ENCODE results near the gene RHOG.
A peak's percentile ranks its signal among the peaks of the same experiment; 100 is the strongest.

Gene RHOG

DNA sequence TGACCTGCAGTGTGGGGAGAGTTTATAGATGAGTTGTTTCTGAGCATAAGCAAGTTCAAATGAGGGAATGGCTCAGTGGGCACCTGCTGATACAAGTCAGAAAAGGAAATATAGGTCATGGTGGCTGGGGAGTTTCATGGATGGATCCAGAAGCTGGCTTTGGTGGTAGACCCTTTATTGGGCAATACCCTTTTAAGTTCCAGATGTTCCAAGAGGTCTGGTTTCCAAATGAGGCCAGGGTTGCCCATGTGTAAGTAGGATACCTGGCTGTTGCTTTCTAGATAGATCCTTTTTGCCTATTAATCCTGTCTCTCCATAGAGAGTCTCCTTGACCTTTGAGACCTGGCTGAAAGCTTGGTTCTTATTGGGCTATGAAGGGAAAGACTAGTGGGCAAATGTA, 16.9 kb upstream of the RHOG start:
- DNase-seq: no peak

DNA sequence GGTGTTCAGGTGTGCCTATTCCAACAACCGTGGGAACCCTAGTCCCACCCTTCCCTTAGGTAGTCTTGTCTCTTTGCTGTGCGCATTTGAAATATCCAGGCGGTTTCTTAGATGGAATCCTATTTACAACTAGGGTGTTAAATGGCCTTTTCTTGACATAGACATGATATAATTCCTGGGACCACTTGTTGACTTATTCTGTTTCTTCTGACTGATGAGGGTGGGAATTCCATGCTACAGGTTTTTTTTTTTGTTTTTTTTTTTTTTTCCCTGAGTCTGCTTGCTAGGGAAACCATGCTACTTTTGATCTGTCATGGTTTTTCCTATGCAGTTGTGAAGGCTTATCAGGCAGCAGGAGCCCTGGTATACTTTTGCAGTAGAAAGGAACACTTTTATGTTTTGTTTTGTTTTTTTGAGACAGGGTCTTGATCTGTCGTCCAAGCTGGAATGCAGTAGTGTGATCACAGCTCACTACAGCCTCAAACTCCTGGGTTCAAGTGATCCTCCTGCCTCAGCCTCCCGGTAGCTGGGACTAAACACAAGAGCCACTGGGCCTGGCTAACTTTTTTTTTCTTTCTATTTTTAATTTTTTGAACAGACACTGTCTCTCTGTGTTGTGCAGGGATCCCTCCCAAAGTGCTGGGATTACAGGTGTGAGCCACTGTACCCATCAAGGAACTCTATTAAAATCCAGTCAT, 16.2 kb upstream of the RHOG start:
- DNase-seq: no peak

DNA sequence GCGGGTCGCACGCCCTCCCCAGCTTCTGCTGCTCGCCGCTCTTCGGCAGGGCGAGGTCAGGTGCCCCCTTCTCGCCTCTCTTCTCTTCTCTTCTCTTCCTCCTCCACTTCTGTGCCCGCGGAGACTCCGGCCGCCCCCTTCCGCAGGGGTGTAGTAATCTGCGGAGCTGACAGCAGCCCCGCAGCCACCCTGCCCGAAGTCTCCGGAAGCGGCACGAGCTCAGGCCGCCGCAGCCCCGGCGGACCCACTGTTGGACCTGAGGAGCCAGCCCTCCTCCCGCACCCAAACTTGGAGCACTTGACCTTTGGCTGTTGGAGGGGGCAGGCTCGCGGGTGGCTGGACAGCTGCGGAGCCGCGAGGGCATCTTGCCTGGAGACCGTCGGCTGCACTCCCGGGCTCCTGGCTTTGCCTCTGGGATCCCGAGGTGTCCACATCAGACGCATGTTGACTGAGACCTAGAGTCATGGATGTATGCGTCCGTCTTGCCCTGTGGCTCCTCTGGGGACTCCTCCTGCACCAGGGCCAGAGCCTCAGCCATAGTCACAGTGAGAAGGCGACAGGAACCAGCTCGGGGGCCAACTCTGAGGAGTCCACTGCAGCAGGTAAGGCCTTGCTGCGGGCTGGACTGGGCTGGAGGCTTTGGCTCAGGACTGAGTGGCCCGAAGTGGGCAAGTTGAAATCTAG, 15.2 kb upstream of the RHOG start:
- DNase-seq: peak; percentile 53

DNA sequence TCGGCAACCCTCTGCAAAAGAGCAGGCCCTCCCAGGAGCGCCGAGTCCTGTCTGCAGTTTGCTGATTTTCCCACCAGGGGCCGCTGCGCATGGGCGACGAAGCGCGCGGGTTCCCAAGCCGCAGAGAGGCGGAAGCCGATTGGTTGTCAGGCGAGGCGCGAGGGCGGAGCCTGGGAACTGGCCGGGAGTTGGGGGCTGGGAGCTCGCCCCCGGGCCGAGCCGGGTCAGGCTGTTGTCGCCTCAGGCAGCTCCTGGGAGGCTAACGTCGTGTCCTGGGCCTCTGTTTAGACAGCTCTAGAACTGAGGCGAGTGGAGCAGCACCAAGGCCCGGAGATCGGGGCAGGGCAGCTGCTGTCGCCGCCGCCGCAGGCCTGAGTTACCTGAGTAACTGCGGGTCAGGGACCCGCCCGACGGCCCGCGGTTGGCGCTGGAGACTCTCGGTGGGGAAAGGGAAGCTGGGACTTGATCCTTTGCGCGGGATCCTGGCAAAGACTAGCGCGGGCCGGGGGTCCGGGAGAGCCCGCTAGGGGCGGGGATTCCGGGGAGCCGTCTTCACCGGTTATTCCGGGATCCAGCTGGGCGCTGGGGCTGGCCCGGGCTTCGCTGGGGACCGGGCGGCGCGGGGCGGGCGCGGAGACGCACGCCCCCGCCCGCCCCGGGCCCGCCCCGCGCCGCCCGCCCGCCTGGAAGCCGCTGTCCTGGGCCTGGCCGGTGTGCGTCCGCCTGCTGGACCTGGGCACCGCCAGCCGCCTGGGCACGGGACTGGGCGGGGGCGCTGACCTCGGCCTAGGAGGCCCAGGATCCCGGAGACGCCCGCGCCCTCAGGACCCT, 14.4 kb upstream of the RHOG start, which contains the start of gene STIM1:
Gene STIM1, plus strand, starts transcription at position 688 of the 831 bp plus-strand sequence. CDS start 607 bp downstream, outside the sequence.
- DNase-seq: peak; percentile 96

DNA sequence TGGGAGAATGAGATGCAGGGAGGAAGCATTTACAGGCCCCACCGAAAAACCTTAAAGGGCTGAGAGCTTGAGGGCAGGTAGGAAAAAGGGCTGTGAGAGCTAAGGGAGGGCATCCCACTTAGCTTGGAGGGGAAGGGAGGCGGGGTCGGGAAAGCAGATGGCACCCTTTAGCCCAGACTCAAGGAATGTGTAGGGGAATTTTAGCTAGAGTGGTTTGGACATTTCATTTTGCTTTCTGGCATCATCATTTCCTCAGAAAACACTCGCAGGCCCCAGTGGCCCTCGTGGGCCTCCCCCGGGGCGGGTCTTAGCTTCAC, 13.9 kb upstream of the RHOG start:
- DNase-seq: no peak

DNA sequence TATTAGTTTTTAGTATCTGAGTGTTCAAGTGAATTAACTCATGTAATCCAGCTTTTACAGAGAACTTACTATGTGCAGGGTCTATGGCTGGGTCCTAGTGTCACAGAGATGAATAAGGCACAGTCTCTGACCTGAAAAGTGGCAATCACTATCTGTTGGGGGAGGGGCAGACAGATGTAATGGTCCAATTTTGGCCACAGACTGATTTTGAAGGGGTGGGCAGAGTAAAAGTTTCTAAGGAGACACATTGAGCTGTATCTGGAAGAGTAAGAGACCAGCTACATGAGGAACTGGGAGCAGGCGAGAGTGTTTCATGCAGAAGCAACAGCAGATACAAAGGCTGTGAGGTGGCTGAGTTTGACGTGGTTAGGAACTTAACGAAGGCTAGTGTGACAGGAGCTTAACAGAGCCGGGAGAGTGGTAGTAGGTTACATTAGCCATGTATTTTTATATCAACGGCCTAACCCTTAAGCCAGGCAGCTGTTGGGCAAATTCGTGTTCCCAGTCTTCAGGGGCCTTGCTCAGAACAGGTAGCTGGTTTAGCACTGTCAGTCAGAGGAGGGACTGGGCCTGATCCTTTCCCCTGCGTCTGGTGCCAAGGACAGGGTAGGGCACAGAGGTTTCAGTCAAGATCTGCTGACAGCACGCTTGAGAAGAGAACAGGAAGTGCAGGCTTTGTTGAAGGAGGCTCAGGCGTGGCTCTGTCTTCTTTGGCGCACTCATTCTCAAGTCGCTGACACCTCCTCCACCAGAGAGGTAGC, 13.3 kb upstream of the RHOG start:
- peak; percentile 84 for DNase-seq

DNA sequence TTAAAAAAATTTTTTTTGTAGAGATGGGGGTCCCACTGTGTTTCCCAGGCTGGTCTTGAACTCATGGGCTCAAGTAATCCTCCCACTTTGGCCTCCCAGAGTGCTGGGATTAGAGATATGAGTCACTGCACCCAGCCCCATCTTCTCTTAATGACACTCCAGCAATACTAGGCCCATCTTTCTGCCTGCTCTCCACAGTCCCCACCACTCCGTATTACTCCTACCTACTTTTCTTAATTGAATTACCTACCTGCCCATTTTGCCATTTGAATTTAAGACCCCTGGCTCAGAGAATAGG, 12.7 kb upstream of the RHOG start:
- DNase-seq: no peak

DNA sequence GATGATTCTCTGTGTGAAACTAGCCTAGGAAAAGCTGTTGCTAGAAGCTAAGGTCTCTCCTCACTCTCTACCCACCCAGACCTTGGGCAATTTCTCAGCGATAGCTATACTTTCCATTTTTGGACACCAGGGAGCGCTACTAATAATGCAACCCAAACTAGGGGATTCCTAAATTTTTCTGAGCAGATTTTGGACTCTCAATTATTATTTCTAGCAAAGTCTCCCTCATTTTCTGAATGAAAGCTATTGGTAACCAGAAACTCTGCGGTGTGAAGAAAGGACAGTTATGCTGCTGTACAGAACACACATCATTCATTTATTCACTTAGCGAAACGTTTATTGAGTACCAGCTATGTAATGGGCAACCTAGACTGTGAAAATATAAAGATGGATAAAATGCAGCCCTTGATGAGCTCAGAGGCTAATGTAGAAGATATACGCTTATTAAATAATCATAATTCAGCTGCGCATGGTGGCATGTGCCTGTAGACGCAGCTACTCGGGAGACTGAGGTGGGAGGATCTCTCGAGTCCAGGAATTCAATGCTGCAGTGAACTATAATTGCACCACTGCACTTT, 8.6 kb upstream of the RHOG start:
- peak; percentile 71 for DNase-seq

DNA sequence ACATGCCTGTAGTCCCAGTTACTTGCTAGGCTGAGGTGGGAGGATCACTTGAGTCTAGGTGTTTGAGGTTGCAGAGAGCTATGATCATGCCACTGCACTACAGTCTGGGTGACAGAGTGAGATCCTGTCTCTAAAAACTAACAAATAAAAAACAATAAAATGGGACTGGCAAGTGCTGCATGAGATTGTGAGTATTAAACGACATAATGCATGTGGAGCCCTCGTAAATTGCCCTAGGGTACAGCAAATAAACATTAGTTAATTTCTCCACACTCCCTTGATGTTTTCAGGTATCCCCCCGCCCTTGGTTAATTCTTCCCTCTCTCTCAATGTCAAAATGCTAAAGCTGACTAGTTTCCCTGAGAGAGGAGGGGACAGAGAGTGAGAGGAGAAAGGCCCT, 4.9 kb upstream of the RHOG start:
- DNase-seq: no peak

DNA sequence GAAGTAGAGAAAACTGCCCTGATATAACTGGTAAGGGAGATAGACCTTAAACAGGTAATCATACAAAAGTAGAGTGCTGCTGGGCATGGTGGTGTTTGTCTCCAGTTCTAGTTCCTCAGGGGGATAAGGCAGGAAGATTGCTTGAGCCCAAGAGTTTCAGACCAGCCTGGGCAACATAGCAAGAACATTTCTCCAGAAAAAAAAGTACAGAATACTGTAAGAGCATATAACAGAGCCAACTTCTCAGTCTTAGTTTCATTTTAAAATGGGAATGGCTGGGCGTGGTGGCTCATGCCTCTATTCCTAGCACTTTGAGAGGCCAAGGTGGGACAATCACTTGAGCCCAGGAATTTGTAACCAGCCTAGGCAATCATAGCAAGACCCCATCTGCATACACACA, 4.5 kb upstream of the RHOG start:
- DNase-seq: no peak

DNA sequence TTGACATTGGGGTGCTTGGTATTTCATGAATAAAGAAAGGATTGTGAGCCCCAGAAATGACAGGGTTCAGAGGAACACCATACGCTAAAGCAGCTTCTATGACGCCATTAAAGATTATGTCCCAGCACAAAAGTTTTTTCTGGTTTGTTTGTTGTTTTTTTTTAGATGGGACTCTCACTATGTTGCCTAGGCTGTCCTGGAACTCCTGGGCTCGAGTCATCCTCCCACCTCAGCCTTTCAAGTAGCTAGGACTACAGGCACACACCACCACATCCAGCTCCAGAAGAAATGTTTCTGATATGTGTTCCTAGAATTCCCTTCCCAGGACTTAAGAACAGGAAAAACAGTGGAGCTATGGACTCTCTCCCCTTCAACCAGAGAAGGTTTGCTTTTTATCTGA, 2.6 kb upstream of the RHOG start:
- DNase-seq: peak; percentile 0

DNA sequence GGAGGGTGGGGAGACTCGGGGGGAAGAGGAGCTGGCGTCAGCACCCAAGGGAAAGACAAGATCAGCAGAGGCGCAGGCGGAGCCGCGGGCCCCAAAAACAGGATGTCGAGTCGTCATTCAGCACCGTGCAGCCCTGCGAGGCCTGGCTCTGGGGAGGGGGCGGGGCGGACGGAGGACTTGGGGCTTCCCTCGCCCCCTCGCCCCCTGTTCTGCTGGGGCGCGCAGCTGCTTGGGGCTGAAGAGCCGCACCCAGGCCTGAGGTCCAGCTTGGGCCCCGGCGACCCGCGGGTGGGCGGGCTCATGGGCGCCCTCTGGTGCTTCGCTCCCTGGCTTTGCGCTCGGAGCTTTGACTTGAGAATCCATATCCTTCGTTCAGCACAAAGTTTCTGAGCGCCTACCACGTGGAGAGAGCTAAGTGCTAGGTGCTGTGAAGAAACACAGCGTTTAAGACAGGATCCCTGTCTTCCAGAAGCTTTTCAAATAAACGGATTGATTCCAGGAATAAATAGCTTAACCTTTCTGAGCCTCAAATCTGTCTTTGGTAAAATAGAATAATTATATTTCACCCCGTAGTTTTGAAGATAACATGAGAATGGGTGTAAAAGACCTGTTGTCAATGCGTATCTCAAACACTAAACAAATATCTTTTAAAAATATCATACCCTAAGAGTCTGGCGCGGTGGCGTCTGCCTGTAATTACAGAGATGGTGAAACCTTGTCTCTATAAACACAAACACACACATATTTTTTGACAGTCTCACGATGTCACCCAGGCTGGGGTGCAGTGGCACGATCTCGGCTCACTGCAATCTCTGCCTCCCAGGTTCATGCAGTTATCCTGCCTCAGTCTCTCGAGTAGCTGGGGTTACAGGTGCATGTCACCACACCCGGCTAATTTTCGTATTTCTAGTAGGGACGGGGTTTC, 929 bp upstream of the RHOG start:
- peak; percentile 88 for DNase-seq

DNA sequence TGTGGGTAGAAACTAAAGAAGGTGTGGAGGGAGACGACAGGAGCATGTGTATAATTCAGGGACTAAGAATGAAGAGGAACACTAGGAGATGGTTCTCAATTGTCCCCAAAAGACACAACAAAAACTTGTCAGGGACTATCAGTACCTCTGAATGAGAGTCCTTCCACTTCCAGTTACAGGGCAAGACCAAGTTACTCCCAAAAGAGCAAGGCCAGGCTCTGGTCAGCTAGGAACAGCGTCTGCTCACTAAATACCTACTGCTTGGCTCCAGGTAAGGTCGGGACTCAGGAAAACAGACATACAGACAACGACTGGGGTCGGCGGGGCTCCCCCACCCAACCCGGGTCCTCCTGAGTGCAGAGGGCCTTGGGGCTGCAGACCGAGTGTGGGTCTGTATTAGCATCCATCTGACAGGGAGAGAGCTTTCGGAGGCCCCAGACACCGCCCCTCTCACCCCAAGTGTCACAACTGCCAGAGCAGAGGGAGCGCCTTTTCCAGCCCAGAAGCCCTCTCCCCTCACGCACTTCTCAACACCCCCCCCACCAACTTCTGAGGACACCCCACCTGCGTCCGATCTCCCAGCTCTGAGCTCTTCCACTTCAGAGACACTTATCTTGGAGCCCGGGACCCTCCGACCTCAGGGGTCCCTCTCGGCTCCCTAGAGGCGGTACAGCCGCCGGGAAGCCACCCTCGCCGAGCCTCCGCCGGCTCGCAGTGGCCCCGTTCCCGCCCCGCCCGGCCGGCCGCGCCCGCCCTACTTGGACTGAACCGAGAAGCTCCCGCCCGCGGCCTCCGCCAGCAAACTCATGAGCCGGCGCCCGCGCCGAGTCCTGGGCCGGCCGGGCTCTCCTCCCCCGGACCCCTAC, 522 bp downstream of the RHOG start:
- peak; percentile 44 for DNase-seq

DNA sequence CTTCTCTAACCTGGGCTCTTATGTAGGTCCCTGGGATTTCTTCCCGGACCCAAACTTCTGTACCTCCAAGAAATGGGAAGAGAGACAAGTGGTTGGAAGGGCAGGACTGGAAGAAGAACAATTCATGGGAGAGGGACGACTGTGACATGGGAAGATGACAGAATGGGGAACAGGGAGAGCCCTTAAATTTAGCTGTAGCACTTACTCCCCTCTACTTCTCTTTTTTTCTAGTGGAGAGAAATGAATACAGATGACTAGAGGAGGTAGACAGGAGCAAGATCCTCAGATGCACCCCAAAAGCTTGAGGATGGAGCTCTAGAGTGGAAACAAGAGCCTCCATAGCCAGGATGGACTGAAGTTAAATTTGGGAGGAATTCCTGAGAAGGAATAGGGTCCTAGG, 2.3 kb downstream of the RHOG start:
- no peak for DNase-seq

DNA sequence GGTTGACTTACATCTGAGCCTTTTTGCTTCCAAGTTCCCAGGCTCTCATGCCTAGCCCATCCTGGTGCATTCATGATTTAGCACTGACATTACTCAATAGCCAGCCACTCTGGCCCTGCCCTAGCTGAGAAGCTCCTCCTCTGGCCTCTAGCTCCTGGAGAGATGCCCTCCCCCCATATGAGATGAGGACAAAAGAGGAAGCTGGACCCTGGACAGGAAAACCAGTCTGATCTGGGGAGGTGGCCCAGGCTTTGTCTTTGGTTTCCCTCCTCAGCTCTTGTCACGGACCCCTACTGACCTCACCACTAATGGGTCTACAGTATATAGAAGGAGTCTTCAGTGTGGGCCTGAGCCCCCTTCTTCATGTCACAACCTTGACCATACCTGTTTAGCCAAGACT, 3.0 kb downstream of the RHOG start:
- peak; percentile 75 for DNase-seq

DNA sequence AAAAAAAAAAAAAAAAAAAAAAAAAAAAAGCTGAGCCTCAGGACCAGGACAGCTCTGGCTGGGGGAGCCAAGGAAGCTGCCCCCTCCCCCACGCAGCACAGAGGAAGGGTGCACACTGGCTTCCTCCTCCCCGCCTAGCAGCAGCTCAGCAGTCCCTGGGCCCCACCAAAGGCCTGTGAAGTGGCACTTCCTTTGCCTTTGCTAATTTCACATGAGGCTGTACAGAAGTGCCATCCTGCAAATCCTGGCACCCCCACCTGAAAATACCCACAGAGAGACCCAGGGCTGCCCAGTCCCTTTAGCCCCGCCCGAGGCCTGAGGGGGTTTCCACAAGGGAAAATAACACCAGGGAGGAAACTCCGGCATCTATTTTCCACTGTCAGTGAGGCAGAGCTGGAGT, 3.9 kb downstream of the RHOG start:
- no peak for DNase-seq

DNA sequence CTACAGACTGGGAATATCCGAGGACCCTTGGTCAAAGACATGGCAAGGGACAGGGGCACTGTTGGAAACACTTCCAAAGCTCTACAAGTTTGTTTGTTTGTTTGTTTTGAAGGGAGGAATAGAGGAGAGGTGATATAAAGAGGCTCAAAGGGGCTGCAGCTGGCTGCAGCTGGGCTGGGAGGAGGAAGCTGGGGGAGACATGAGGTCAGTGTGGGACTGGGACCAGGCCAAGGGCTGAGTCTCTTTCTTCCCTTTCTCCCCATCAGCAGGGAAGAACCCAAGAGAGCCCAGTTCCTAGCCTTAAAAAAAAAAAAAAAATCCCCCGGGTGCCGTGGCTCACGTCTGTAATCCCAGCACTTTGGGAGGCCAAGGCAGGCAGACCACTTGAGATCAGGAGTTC, 5.0 kb downstream of the RHOG start:
- no peak for DNase-seq

DNA sequence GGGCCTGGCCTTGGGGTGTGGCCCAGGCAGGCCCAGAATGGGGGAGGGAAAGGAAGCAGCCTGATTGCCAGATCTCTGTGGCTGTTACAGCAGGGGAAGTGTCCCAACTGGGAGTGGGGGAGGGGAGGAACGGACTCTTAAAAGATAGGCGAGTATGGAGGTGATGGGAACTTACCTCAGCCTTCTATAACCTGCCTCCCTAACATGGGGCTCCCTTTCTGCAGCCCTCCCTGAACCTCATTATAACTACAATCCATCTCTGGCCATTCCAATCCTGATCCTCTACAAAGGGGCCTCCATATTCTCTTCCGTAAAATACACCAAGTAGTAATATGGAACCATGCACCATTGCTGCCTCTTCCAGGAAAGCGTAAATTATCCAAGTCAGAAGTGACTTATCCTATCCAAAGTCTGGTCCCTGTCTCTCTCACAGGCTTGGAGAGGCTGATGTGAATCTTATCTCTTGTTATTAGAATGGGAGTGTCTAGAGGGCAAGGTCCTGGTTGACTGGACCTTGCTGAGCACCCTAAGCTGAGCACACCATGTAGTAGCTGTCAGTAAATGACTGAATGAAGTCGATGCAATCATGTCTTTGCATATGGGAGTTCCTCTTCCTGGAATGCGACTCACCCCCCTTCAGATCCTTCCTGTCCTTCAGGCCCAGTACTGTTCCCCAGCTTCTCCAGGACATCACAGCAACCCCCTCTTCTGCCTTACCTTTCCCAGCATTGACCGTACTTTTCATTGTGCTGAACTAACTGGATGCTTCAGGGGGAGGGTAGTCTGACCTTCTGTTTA, 5.9 kb downstream of the RHOG start:
- DNase-seq: peak; percentile 94

DNA sequence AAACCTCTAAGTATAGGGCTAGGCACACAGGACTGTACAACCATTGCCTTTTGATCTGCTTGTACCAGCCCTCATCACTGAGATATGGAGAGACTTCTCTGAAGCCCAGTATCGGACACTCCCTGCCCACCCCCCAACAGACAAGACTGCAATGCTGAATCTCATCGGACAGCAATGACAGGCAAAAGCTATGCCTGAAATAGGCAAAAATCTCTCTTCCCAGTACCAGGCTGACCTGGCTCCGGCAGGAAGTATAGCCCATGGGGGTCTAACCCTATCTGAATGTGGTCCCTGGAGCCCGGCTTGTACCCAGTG, 6.5 kb downstream of the RHOG start:
- DNase-seq: no peak

DNA sequence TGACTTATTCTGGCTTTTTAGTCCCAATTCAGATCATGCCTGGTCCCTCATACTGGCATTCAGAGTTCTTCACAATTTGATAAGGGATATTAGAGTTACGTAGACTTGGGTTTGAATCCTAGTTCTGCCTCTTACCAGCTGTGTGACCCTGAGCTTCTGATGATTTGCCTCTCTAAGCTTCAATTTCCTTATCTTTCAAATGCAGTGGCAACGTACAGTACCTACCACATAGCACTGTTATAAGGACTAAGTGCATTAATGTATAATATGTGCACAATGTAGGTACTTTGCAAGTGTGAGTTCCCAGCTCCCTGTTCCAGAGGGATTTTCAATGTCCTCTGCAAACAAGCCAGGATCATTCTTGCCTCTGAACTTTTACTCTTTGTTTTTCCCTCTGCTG, 7.3 kb downstream of the RHOG start:
- DNase-seq: peak; percentile 94
